Immature natural killer cell (primary cell): ENCODE measurements around the gene CFAP299. TPM values are rescaled to one million over a fixed set of nuclear protein-coding genes. Genes with fewer than 3 reads are reported as not detected.
"Not testable (repeated sequence)": the region's sequence is repeated elsewhere in the genome, so short reads cannot be mapped to it uniquely, and the experiment has no call there.

Experiments
- DNase-seq, 3 donors: peaks; one replicate each; pipeline ENCODE4 v3.0.0; 2022; ENCODE audit warnings: mixed read lengths in 1 of 3
- H3K27ac Mint-ChIP-seq, 6 donors: one replicate each; pipeline ENCODE4 v1.8.0; 2020; ENCODE audit warnings: mixed read lengths in 6 of 6, mild to moderate bottlenecking in 5 of 6, inconsistent platforms in 4 of 6, moderate library complexity in 3 of 6
- H3K27me3 Mint-ChIP-seq, 3 donors: one replicate each; pipeline ENCODE4 v1.8.0; 2020 to 2021; ENCODE audit warnings: low read depth in 3 of 3, mild to moderate bottlenecking in 3 of 3, mixed read lengths in 3 of 3, moderate library complexity in 3 of 3, inconsistent platforms in 1 of 3
- H3K36me3 Mint-ChIP-seq, 3 donors: one replicate each; pipeline ENCODE4 v1.8.0; 2020; ENCODE audit warnings: mixed read lengths in 3 of 3, inconsistent platforms in 2 of 3, mild to moderate bottlenecking in 2 of 3
- H3K4me1 Mint-ChIP-seq, 2 donors: one replicate each; pipeline ENCODE4 v1.8.0; 2020; ENCODE audit warnings: inconsistent platforms in 2 of 2, mild to moderate bottlenecking in 2 of 2, mixed read lengths in 2 of 2, moderate library complexity in 1 of 2
- H3K4me3 Mint-ChIP-seq, 5 donors: one replicate each; pipeline ENCODE4 v1.8.0; 2020; ENCODE audit warnings: mild to moderate bottlenecking in 5 of 5, mixed read lengths in 5 of 5, inconsistent platforms in 3 of 5, moderate library complexity in 3 of 5
- H3K9me3 Mint-ChIP-seq, 6 donors: one replicate each; pipeline ENCODE4 v1.8.0; 2020; ENCODE audit warnings: mild to moderate bottlenecking in 6 of 6, mixed read lengths in 6 of 6, inconsistent platforms in 4 of 6, moderate library complexity in 3 of 6
- polyA plus RNA-seq, 3 donors: library from polyadenylated mRNA; unstranded; fragments of 300-500 nt; fragmentation: Illumina TruSeq; gene quantifications; one replicate each; pipeline ENCODE4 v1.2.3, GENCODE V29; 2021

Gene CFAP299
- polyA plus RNA-seq, result under 1 TPM in 1 of 3 donors, not detected in 2; 0.72 TPM

DNA sequence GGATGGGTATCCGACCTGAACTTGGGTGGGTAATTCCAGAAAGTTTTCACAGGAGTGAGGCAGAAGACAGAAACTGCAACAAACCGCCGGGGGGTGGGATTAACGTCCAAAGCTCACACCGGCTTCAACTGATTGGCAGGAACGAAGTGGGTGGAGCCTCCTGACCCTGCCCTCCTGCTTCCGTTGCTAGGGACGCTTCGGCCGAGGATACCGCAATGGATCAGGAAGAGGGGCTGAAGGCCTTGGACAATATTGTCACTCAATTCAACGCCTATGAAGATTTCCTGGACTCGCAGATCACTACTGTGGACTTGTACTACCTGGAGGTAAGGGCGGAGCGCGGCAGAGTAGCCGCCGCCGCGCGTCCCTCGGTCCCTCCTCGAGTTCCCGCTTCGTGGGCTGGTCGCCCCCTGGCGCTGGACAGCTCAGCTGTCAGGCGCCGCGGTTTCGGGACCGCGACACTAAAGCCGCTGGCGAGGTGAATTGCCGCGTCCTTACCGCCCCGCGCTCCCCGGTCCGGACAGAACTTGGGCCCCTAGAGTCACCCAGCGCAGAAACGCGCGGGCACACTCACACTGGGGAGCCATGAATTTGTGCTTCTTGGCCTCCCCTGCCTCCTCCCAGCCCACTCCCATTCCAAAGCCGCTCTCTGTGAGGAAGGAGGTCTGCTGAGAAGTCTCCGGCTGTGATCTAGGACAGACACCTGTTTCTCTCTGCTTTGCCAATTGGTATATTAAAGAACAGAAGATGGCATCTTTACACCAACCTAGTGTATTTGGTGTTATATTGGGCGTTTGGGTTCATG is at the start of gene CFAP299:
CFAP299 (plus strand) TSS at position 177 of the 805 bp plus-strand sequence.
- Mint-ChIP-seq H3K36me3 (no peaks in the 10 kb centered on the region), H3K9me3 (no peaks in the 10 kb centered on the region), H3K27me3 (peaks cover under 1 to 17% (median 4%) of the 10 kb centered on the region in 3 donors), H3K27ac (no peak within 1 kb of the TSS), H3K4me1 (peaks cover 13 to 14% of the 10 kb centered on the region in 2 donors), H3K4me3 (peak within 1 kb of the TSS; percentile 73 to 86 (median 81))
- DNase-seq, result peak; percentile 29 to 47 (median 37)

DNA sequence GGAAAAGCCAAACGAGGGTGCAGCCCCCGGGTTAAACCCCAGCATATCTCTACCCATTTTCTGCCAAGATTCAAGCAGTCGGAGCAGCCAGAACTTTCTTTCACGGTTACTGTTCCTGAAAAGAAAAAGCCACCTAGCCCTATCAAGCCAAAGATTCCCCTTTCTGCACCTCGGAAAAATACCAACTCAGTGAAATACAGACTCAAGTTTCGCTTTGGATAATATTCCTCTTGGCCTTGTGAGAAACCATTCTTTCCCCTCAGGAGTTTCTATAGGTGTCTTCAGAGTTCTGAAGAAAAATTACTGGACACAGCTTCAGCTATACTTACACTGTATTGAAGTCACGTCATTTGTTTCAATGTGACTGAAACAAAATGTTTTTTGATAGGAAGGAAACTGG is 49.1 kb upstream of the CFAP299 start:
- no peak overlapping the region for H3K4me3 Mint-ChIP-seq
- H3K9me3 Mint-ChIP-seq, result no peaks in the 10 kb centered on the region
- no peaks in the 10 kb centered on the region for H3K36me3 Mint-ChIP-seq
- H3K4me1 Mint-ChIP-seq, result no peaks in the 10 kb centered on the region
- DNase-seq, result no peak
- H3K27me3 Mint-ChIP-seq, result peaks cover 4 to 8% (median 7%) of the 10 kb centered on the region in 3 donors
- no peak overlapping the region for H3K27ac Mint-ChIP-seq

DNA sequence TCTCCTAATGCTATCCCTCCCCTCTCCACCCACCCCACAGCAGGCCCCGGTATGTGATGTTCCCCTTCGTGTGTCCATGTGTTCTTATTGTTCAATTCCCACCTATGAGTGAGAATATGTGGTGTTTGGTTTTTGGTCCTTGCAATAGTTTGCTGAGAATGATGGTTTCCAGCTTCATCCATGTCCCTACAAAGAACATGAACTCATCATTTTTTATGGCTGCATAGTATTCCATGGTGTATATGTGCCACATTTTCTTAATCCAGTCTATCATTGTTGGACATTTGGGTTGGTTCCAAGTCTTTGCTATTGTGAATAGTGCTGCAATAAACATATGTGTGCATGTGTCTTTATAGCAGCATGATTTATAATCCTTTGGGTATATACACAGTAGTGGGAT is 44.9 kb upstream of the CFAP299 start:
- not testable (repeated sequence) for H3K27ac Mint-ChIP-seq, H3K4me3 Mint-ChIP-seq, H3K36me3 Mint-ChIP-seq

DNA sequence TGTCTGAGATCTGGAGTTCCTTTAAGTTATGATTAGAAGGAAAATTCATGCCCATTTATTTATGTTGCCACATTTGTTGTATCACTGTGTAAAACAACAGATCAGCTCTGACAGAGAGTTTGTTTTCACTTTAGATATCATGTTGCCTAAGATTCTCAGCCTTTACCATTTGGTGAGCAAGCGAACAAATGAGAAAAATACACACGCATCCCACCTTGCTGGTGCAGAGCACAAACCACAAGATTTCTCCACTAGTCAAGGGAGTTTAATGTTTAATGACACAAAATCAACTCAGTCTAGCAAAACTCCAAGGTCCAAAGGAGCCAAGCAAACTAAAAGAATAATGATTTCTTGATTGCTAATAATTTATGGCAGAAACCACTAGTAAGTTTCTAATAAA is 41.3 kb upstream of the CFAP299 start:
- H3K4me1 Mint-ChIP-seq, result no peaks in the 10 kb centered on the region
- no peak for DNase-seq
- no peak overlapping the region for H3K27ac Mint-ChIP-seq
- peaks cover 0 to 5% (median 0%) of the 10 kb centered on the region in 3 donors for H3K27me3 Mint-ChIP-seq
- H3K36me3 Mint-ChIP-seq, result no peaks in the 10 kb centered on the region
- no peaks in the 10 kb centered on the region for H3K9me3 Mint-ChIP-seq
- no peak overlapping the region for H3K4me3 Mint-ChIP-seq

More for the DNA sequence above, 44.9 kb upstream of the CFAP299 start:
- not testable (repeated sequence) for H3K9me3 Mint-ChIP-seq, H3K4me1 Mint-ChIP-seq, H3K27me3 Mint-ChIP-seq, DNase-seq

DNA sequence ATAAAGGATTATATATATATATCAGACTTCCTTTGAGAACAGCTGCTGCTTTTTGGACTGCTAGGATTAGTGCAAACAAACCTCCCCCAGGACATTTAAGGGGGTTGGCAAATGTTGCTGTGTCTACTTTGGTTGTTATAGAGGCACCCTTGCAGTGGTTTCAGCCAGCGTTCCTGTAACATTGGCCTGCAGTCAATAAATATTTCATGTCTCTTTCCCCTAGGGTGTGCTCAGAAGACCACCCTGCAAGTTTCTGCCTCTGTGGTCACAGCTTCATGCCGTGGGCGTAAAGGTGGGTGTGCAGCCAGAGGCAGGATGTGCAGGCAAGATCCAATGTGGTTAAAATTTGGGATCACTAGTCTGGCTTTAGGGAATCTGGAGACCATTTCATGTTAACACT is 40.2 kb upstream of the CFAP299 start:
- H3K4me1 Mint-ChIP-seq, result no peaks in the 10 kb centered on the region
- peaks cover 0 to 5% (median 0%) of the 10 kb centered on the region in 3 donors for H3K27me3 Mint-ChIP-seq
- no peaks in the 10 kb centered on the region for H3K9me3 Mint-ChIP-seq
- no peak for DNase-seq
- no peak overlapping the region for H3K27ac Mint-ChIP-seq
- H3K4me3 Mint-ChIP-seq, result no peak overlapping the region
- H3K36me3 Mint-ChIP-seq, result no peaks in the 10 kb centered on the region

DNA sequence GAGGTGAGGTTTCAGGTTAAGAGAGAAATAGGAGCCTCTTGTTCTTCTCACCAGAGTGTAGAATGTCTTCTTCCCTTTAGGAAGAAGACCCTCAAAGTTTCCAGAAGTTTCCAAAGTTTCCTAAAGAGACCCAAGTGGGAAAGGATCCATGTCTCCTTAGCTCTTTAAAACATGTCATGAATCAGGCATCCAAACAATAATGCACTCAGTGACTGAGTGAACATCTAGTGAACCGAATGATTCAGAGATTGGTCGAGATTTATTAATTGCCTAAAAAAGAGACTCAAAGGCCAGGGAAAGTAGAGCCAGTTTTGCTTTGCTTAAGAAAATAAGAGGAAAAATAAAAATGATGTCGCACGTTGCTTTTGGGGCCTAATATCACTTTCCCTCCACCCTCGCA is 39.7 kb upstream of the CFAP299 start:
- no peaks in the 10 kb centered on the region for H3K36me3 Mint-ChIP-seq
- DNase-seq, result no peak
- H3K4me1 Mint-ChIP-seq, result peaks cover 0 to 1% of the 10 kb centered on the region in 2 donors
- no peak overlapping the region for H3K4me3 Mint-ChIP-seq
- peaks cover 0 to 3% (median 0%) of the 10 kb centered on the region in 3 donors for H3K27me3 Mint-ChIP-seq
- no peaks in the 10 kb centered on the region for H3K9me3 Mint-ChIP-seq
- no peak overlapping the region for H3K27ac Mint-ChIP-seq

DNA sequence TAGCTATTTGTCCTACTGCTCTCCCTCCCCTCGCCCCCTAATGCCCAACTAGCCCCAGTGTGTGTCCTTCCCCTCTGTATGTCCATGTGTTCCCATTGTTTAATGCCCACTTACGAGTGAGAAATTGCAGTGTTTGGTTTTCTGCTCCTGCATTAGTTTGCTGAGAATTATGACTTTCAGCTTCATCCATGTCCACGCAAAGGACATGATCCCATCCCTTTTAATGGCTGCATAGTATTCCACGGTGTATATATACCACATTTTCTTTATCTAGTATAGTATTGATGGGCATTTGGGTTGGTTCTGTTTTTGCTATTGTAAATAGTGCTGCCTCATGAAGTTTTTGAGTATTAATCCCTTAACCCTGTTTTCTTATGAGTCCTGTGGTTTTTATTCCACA is 33.6 kb upstream of the CFAP299 start:
- Mint-ChIP-seq H3K36me3 (no peaks in the 10 kb centered on the region), H3K4me3 (no peak overlapping the region), H3K27me3 (peaks cover 0 to 11% (median 3%) of the 10 kb centered on the region in 3 donors), H3K4me1 (peaks cover 0 to 6% of the 10 kb centered on the region in 2 donors), H3K9me3 (no peaks in the 10 kb centered on the region), H3K27ac (no peak overlapping the region)
- no peak for DNase-seq

DNA sequence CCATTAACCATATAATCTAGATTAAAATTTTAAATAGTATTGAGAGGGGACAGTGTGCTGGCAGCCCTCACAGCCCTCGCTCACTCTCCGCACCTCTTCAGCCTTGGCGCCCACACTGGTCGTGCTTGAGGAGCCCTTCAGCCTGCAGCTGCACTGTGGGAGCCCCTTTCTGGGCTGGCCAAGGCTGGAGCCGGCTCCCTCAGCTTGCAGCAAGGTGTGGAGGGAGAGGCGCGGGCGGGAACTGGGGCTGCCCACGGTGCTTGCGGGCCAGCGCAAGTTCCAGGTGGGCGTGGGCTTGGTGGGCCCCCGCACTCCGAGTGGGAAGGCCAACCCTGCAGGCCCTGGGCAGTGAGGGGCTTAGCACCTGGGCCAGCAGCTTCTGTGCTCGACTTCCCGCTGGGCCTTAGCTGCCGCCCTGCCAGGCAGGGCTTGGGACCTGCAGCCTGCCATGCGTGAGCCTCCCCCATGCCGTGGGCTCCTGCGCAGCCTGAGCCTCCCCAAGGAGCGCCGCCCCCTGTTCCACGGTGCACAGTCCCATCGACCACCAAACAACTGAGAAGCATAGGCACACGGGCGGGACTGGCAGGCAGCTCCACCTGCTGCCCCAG is 32.8 kb upstream of the CFAP299 start:
- Mint-ChIP-seq H3K27me3 (peaks cover 0 to 11% (median under 1%) of the 10 kb centered on the region in 3 donors), H3K4me1 (peaks cover 0 to 6% of the 10 kb centered on the region in 2 donors), H3K27ac (no peak overlapping the region), H3K9me3 (no peaks in the 10 kb centered on the region), H3K4me3 (no peak overlapping the region), H3K36me3 (no peaks in the 10 kb centered on the region)
- no peak for DNase-seq

DNA sequence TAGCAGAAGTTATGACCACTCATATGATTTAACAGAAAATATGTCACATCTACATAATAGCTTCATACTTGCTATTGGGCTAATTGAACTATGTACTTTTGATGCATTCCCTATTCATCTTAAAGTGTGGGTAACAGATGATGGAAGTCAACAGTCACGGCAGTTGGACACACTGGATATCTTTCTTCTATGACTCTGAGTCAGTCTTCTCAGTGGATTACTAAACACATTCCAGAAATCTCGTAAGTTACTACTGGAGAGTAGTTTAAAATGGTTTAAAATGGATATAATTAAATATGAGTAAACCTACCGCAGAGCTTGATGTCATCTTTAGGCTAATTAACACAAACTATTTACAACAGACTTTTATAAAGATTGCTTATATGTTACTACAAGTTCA is 30.1 kb upstream of the CFAP299 start:
- no peaks in the 10 kb centered on the region for H3K36me3 Mint-ChIP-seq
- H3K4me1 Mint-ChIP-seq, result peaks cover 0 to 6% of the 10 kb centered on the region in 2 donors
- no peak for DNase-seq
- peaks cover 0 to 1% (median 0%) of the 10 kb centered on the region in 6 donors for H3K9me3 Mint-ChIP-seq
- peaks cover 0 to 11% (median 0%) of the 10 kb centered on the region in 3 donors for H3K27me3 Mint-ChIP-seq
- no peak overlapping the region for H3K4me3 Mint-ChIP-seq
- H3K27ac Mint-ChIP-seq, result no peak overlapping the region

DNA sequence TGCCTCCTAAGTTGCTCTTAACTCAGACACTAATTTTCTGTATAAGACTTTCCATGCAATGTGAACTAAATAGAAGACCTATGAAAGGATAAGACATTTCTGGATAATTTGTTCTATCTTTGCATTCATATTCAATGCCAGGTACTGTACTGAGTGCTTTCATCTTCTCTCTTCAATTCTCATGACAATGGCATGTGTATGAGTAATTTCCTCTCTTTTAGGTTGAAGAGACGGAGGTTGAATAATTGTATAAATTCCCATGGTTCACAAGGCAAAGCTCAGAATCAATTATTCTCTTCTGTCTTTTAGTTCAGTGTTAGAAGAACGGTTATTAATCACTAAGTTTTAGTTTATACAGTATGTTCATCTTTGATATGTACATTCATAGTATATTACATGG is 29.3 kb upstream of the CFAP299 start:
- no peak for DNase-seq
- peaks cover 0 to 12% (median 0%) of the 10 kb centered on the region in 3 donors for H3K27me3 Mint-ChIP-seq
- H3K4me3 Mint-ChIP-seq, result no peak overlapping the region
- H3K4me1 Mint-ChIP-seq, result peaks cover 0 to under 1% of the 10 kb centered on the region in 2 donors
- H3K27ac Mint-ChIP-seq, result no peak overlapping the region
- H3K9me3 Mint-ChIP-seq, result peaks cover 0 to 1% (median 0%) of the 10 kb centered on the region in 6 donors
- no peaks in the 10 kb centered on the region for H3K36me3 Mint-ChIP-seq

DNA sequence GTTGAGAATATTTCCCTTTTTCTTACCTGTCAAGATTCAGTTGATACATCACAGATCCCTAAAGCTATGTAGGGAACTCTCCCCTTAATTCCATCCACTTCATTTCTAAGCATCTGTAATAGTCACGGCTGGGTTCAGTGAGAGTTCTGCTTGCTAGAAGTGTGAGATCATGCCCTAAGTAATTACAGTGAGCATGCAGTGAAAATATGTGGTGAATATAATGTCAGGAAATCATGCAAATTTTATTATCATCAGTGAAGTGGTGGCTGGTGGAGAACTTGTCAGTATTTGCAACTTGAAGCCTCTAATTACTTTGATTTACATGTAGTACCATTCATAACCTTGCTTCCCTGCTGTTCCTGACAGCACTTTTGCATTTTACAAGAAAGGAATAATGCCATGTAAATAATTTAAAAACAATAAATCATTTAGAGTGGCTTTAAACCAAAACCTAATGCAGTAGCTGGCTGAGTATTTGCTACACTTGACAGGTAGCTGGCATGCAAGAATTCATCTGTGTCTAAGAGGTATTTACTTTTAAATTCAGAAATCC is 28.3 kb upstream of the CFAP299 start:
- Mint-ChIP-seq H3K4me1 (no peaks in the 10 kb centered on the region), H3K27me3 (peaks cover 0 to 8% (median 0%) of the 10 kb centered on the region in 3 donors), H3K4me3 (no peak overlapping the region), H3K9me3 (peaks cover 0 to 1% (median 0%) of the 10 kb centered on the region in 6 donors), H3K27ac (no peak overlapping the region), H3K36me3 (no peaks in the 10 kb centered on the region)
- DNase-seq, result no peak

DNA sequence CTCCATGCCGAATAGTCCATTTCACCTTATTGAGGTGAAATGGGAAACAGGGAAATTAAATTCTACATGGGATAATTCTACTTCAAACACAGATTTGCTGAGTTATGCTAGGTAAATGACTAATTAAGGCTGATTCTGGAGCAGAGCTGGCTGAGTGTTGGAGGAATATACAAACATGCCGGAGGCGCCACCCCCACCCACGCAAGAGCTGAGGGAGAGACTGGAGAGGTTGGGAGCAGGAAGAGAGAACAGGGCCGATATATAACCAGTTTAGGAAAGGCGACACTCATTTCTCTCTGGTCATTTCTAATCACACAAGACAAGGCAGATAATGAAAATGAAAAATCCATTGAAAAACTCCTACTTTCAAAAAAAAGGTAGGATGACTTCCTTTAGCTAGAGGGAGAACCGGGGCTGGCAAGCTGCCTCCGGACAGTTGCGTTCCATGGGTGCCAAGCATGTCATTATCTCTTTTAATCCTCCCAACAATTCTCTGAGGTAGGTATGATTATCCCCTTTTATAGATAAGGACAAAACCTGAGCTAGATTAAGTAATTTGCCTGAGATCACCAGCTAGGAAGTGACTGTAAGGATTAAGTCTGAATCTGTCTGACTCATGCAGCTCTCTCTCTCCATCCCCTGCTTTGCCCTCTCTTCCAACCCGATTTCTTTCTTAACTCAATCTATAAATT is 27.6 kb upstream of the CFAP299 start:
- Mint-ChIP-seq H3K27me3 (peaks cover 0 to 8% (median 0%) of the 10 kb centered on the region in 3 donors), H3K4me1 (no peaks in the 10 kb centered on the region)

DNA sequence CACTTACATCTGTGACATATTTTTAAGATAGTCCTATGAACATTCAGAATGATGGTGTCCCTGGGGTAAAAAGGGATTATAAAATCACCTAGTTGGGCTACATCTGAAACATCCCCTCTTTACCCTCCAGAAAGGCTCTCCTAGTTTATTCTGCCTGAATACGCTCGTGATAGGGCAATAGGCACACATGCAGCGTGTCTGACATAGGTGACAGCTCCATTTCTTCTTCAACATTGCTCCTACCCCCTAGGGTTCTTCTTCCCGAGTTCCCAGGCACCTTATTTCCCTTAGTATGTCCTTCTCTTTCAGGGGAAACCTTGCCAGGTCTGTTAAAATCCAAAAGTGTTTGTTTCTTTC is 27.1 kb upstream of the CFAP299 start:
- peaks cover 0 to 1% (median 0%) of the 10 kb centered on the region in 6 donors for H3K9me3 Mint-ChIP-seq
- peaks cover 0 to 8% (median 0%) of the 10 kb centered on the region in 3 donors for H3K27me3 Mint-ChIP-seq
- H3K4me3 Mint-ChIP-seq, result no peak overlapping the region
- no peak overlapping the region for H3K27ac Mint-ChIP-seq
- no peaks in the 10 kb centered on the region for H3K36me3 Mint-ChIP-seq
- DNase-seq, result no peak
- H3K4me1 Mint-ChIP-seq, result no peaks in the 10 kb centered on the region

More for the DNA sequence above, 27.6 kb upstream of the CFAP299 start:
- Mint-ChIP-seq H3K4me3 (no peak overlapping the region), H3K36me3 (no peaks in the 10 kb centered on the region), H3K27ac (no peak overlapping the region), H3K9me3 (peaks cover 0 to 1% (median 0%) of the 10 kb centered on the region in 6 donors)
- no peak for DNase-seq
